Fibroblast of skin of right biceps (primary cell): ENCODE results near the gene RCOR1.

Experiments
- DNase-seq: peaks from one replicate; pipeline ENCODE4 v3.0.0-alpha.2; 2013

The RCOR1 gene

GRCh38 chr14:102686196-102686801 is 93.8 kb downstream of the RCOR1 start:
- DNase-seq = no peak

- no peak for DNase-seq
Observed at GRCh38 chr14:102688290-102688689, 95.8 kb downstream of the RCOR1 start.

GRCh38 chr14:102690509-102691286 is 98.2 kb downstream of the RCOR1 start:
- no peak for DNase-seq

GRCh38 chr14:102691763-102692162 is 99.3 kb downstream of the RCOR1 start:
- DNase-seq = no peak

GRCh38 chr14:102692334-102692733 is 99.9 kb downstream of the RCOR1 start:
- no peak for DNase-seq

- no peak for DNase-seq
Observed at GRCh38 chr14:102693006-102693755, 100.7 kb downstream of the RCOR1 start.

GRCh38 chr14:102694530-102695166 is 102.2 kb downstream of the RCOR1 start:
- peak; percentile 68 for DNase-seq

GRCh38 chr14:102695167-102695555 is 102.7 kb downstream of the RCOR1 start:
- DNase-seq = no peak

GRCh38 chr14:102696332-102696731 is 103.9 kb downstream of the RCOR1 start:
- DNase-seq = no peak

GRCh38 chr14:102696856-102697495 is 104.5 kb downstream of the RCOR1 start:
- DNase-seq = no peak

- DNase-seq = no peak
Observed at GRCh38 chr14:102697501-102697900, 105.1 kb downstream of the RCOR1 start.

- peak; percentile 38 for DNase-seq
Observed at GRCh38 chr14:102699416-102700110, 107.1 kb downstream of the RCOR1 start.

- DNase-seq = no peak
Observed at GRCh38 chr14:102708494-102708893, 116.0 kb downstream of the RCOR1 start.

- DNase-seq = no peak
Observed at GRCh38 chr14:102711207-102711606, 118.8 kb downstream of the RCOR1 start.

GRCh38 chr14:102711946-102712345 is 119.5 kb downstream of the RCOR1 start:
- no peak for DNase-seq

- DNase-seq = no peak
Observed at GRCh38 chr14:102717276-102717675, 124.8 kb downstream of the RCOR1 start.

GRCh38 chr14:102722646-102723045 is 130.2 kb downstream of the RCOR1 start:
- DNase-seq = no peak

- DNase-seq = no peak
Observed at GRCh38 chr14:102723650-102724049, 131.2 kb downstream of the RCOR1 start.

- DNase-seq = no peak
Observed at GRCh38 chr14:102726191-102726949, 133.9 kb downstream of the RCOR1 start.

GRCh38 chr14:102727336-102728095 is 135.1 kb downstream of the RCOR1 start:
- DNase-seq = no peak

- DNase-seq = no peak
Observed at GRCh38 chr14:102728501-102728900, 136.1 kb downstream of the RCOR1 start.
